GM21423 (cell line): ENCODE results near the gene RNASE9.
"Not testable (repeated sequence)": the region's sequence is repeated elsewhere in the genome, so short reads cannot be mapped to it uniquely, and the experiment has no call there.

Experiments
- ATAC-seq: cut with Tn5 transposase; IDR thresholded peaks from one replicate; pipeline ENCODE4 v1.9.1; 2021; ENCODE audit warnings: mild to moderate bottlenecking, moderate library complexity; ENCODE audit not compliant: unreplicated experiment

RNASE9 gene

GRCh38 chr14:20524027-20524426, 36.8 kb downstream of the RNASE9 start:
- no peak for ATAC-seq

GRCh38 chr14:20522332-20522731, 38.5 kb downstream of the RNASE9 start:
- ATAC-seq = no peak

- no peak for ATAC-seq
These were observed 43.9 kb downstream of the RNASE9 start for GRCh38 chr14:20516921-20517320.

- no peak for ATAC-seq
These were observed 45.0 kb downstream of the RNASE9 start for GRCh38 chr14:20515846-20516245.

GRCh38 chr14:20512177-20512905, 48.5 kb downstream of the RNASE9 start:
- ATAC-seq = no peak

DNA sequence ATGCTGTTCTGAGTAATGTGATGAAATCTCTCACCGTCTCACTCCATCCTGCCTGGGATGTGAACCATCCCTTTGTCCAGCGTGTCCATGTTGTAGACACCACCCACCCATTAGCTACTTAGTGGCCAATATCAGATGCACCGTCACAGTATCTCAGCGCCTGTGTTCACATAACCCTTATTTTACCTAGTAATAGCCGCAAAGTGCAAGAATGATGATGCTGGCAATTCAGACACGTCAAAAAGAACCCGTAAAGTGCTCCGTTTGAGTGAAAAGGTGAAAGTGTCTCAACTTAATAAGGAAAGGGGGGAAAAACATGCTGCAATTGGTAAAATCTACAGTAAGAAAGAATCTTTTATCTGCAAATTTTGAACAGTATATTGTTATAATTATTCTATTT, 52.5 kb downstream of the RNASE9 start:
- ATAC-seq = no peak

DNA sequence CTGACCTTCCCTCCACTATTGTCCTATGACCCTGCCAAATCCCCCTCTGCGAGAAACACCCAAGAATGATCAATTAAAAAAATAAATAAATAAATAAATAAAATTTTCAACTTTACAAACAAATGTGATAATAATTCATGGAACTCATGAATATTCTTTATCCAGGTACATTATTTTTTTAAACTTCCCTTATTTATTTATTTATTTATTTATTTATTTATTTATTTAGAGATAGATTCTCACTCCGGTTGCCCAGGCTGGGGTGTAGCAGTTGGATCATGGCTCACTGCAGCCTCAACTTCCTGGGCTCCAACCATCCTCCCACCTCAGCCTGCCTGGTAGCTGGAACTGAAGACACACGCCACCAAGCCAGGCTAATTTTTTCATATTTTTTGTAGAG, 53.3 kb downstream of the RNASE9 start:
- ATAC-seq = not testable (repeated sequence)

GRCh38 chr14:20506752-20507151, 54.1 kb downstream of the RNASE9 start:
- not testable (repeated sequence) for ATAC-seq

DNA sequence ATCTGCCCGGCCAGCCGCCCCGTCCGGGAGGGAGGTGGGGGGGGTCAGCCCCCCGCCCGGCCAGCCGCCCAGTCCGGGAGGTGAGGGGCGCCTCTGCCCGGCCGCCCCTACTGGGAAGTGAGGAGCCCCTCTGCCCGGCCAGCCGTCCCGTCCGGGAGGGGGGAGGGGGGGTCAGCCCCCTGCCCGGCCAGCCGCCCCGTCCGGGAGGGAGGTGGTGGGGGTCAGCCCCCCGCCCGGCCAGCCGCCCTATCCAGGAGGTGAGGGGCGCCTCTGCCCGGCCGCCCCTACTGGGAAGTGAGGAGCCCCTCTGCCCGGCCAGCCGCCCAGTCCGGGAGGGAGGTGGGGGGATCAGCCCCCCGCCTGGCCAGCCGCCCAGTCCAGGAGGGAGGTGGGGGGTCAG, 54.6 kb downstream of the RNASE9 start:
- ATAC-seq = not testable (repeated sequence)
